SU-DHL-6 (cell line): ENCODE data around the gene C12orf43.
"Not testable (repeated sequence)": the region's sequence is repeated elsewhere in the genome, so short reads cannot be mapped to it uniquely, and the experiment has no call there.

ENCODE experiments used
- H2AFZ ChIP-seq: fragments of 200-600 bp; sonication (generic); 2 replicates; pipeline ENCODE4 v1.6.1; 2014; ENCODE audit warnings: low read depth, mild to moderate bottlenecking, moderate library complexity, mixed read lengths, antibody characterized with exemption, low read length; ENCODE audit not compliant: severe bottlenecking
- H3F3A ChIP-seq: fragments of 200-600 bp; shearing (Covaris generic); 2 replicates; pipeline ENCODE4 v1.6.0; 2016; ENCODE audit warnings: antibody characterized with exemption, mild to moderate bottlenecking; ENCODE audit not compliant: insufficient read depth
- H3K27ac ChIP-seq: fragments of 200-600 bp; sonication (generic); 2 replicates; pipeline ENCODE4 v1.5.1; 2016; ENCODE audit warnings: low read depth, mild to moderate bottlenecking, low read length, moderate library complexity, mixed read lengths
- H3K27me3 ChIP-seq: fragments of 200-600 bp; sonication (generic), shearing (Covaris generic); 2 replicates; pipeline ENCODE4 v1.6.0; 2014; ENCODE audit warnings: mild to moderate bottlenecking, low read length
- H3K36me3 ChIP-seq: fragments of 200-600 bp; sonication (generic); 2 replicates; pipeline ENCODE4 v1.6.1; 2014; ENCODE audit warnings: mild to moderate bottlenecking, low read length, mixed read lengths
- H3K4me2 ChIP-seq: fragments of 300-600, 200-600 bp; shearing (Covaris generic), sonication (generic); 2 replicates; pipeline ENCODE4 v1.6.0; 2014; ENCODE audit warnings: low read length, low read depth, mild to moderate bottlenecking; ENCODE audit not compliant: poor library complexity, severe bottlenecking
- H3K4me3 ChIP-seq: fragments of 200-600 bp; sonication (generic); 2 replicates; pipeline ENCODE4 v1.5.1; 2014; ENCODE audit warnings: antibody characterized with exemption, low read length, mild to moderate bottlenecking, mixed read lengths; ENCODE audit not compliant: insufficient read depth, poor library complexity, severe bottlenecking
- H3K79me2 ChIP-seq: fragments of 200-600 bp; sonication (generic); 2 replicates; pipeline ENCODE4 v1.6.1; 2014; ENCODE audit warnings: mild to moderate bottlenecking, low read length, moderate library complexity; ENCODE audit not compliant: insufficient read depth
- H3K9ac ChIP-seq: fragments of 200-600 bp; sonication (generic); 2 replicates; pipeline ENCODE4 v1.7.0; 2014; ENCODE audit warnings: mild to moderate bottlenecking, low read length
- H3K9me2 ChIP-seq: fragments of 200-600 bp; sonication (generic); replicated peaks from 2 replicates; pipeline ENCODE4 v1.6.1; 2014; ENCODE audit warnings: low read length; ENCODE audit not compliant: insufficient read depth
- H3K9me3 ChIP-seq: fragments of 200-600 bp; sonication (generic); 2 replicates; pipeline ENCODE4 v1.6.1; 2014; ENCODE audit warnings: low read length, mixed read lengths; ENCODE audit not compliant: insufficient read depth
- H4K20me1 ChIP-seq: fragments of 200-600 bp; sonication (generic); 2 replicates; pipeline ENCODE4 v1.6.1; 2014; ENCODE audit warnings: low read depth, mild to moderate bottlenecking, antibody characterized with exemption, low read length, moderate library complexity, mixed read lengths
- CTCF ChIP-seq: fragments of 200-600 bp; sonication (generic); IDR thresholded peaks from one replicate; pipeline ENCODE4 v1.5.1; 2017; ENCODE audit warnings: antibody characterized with exemption, mild to moderate bottlenecking, low read length, moderate library complexity; ENCODE audit not compliant: insufficient read depth, poor library complexity, severe bottlenecking
- EZH2phosphoT487 ChIP-seq: fragments of 200-600 bp; sonication (generic), shearing (Covaris generic); conservative IDR thresholded peaks from 2 replicates; pipeline ENCODE4 v1.6.1; 2018; ENCODE audit warnings: mild to moderate bottlenecking, antibody characterized with exemption, low read length, moderate library complexity, mixed read lengths

Gene C12orf43

DNA sequence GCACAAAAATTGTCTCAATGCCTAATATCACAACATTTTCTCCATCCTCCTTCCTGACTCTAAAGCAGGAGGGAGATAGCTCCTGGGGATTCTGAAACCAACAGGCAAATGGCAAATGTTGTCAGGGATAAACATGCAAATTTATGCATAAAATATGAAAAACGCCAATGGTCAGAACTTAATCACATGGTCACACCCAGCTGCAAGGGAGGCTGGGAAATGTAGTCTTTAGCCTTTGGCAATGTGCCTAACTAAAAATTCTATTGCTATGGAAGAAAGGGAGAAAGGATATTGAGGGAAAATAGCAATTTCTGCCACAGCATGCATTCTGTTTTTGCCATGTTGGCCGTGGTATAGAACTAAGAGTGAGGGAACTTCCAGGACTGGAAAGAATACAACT is 34.4 kb upstream of the C12orf43 start:
- Histone ChIP-seq H3K4me3 (no peak overlapping the region), H3K27me3 (no peaks in the 10 kb centered on the region), H3K9me2 (no peaks in the 10 kb centered on the region), H2AFZ (no peak overlapping the region), H3F3A (no peaks in the 10 kb centered on the region), H3K36me3 (no peaks in the 10 kb centered on the region), H3K4me2 (no peak overlapping the region), H3K79me2 (no peaks in the 10 kb centered on the region), H4K20me1 (no peaks in the 10 kb centered on the region), H3K9me3 (no peaks in the 10 kb centered on the region), H3K9ac (no peak overlapping the region), H3K27ac (no peak overlapping the region)
- TF ChIP-seq CTCF (no peak), EZH2phosphoT487 (no peak)

- Histone ChIP-seq H2AFZ (no peak overlapping the region), H3K27me3 (no peaks in the 10 kb centered on the region)
Observed at GRCh38 chr12:121048442-121048841, 32.2 kb upstream of the C12orf43 start.

DNA sequence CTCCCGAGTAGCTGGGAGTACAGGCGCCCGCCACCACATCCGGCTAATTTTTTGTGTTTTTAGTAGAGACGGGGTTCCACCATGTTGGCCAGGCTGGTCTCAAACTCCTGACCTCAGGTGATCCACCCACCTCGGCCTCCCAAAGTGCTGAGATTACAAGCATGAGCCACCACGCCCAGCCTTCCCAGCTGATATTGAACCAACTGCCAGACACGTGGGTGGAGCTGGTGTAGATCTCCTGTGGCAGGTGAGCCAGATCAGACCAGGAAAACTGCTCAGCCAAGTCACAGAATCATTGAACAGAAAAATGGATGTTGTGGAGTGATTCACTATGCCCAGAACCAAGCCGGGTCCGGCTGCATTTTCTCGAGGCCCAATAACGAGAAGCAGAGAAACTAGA is 31.1 kb upstream of the C12orf43 start:
- H3K27me3 ChIP-seq, H3K9me3 ChIP-seq, H3K27ac ChIP-seq, H4K20me1 ChIP-seq, H3K36me3 ChIP-seq, H3K9me2 ChIP-seq, H3F3A ChIP-seq, H3K4me3 ChIP-seq, H3K79me2 ChIP-seq, H2AFZ ChIP-seq, H3K9ac ChIP-seq, H3K4me2 ChIP-seq: not testable (repeated sequence)

More at GRCh38 chr12:121048442-121048841, 32.2 kb upstream of the C12orf43 start:
- Histone ChIP-seq H3K4me3 (no peak overlapping the region), H3K79me2 (no peaks in the 10 kb centered on the region), H3K9ac (no peak overlapping the region), H3K36me3 (no peaks in the 10 kb centered on the region), H3K27ac (no peak overlapping the region), H3K9me2 (no peaks in the 10 kb centered on the region), H3F3A (no peaks in the 10 kb centered on the region), H3K9me3 (no peaks in the 10 kb centered on the region), H4K20me1 (no peaks in the 10 kb centered on the region), H3K4me2 (no peak overlapping the region)
- no peak for TF ChIP-seq EZH2phosphoT487
- no peak for TF ChIP-seq CTCF

GRCh38 chr12:121043067-121043466 is 26.8 kb upstream of the C12orf43 start:
- Histone ChIP-seq H3K36me3 (no peaks in the 10 kb centered on the region), H3K9ac (no peak overlapping the region), H3K9me3 (no peaks in the 10 kb centered on the region), H3K9me2 (no peaks in the 10 kb centered on the region), H3K79me2 (no peaks in the 10 kb centered on the region), H3K4me2 (no peak overlapping the region), H3F3A (no peaks in the 10 kb centered on the region), H3K4me3 (no peak overlapping the region), H4K20me1 (no peaks in the 10 kb centered on the region), H2AFZ (no peak overlapping the region), H3K27ac (no peak overlapping the region), H3K27me3 (no peaks in the 10 kb centered on the region)
- TF ChIP-seq EZH2phosphoT487 (no peak), CTCF (no peak)
